ENCODE measurements around the gene UFC1. TPM values are rescaled to one million over a fixed set of nuclear protein-coding genes. Genes with fewer than 3 reads are reported as not detected.

The UFC1 gene
- total and polyA plus RNA-seq, 2 experiments from 2014 or later, result 105 to 119 TPM

- Histone ChIP-seq H3K4me1 (ENCODE audit: insufficient read depth) (no peaks in the 10 kb centered on the region), H3K9me3 (ENCODE audit: low read depth) (no peaks in the 10 kb centered on the region), H3K9me2 (replicated peaks; ENCODE audit: insufficient read depth) (no peaks in the 10 kb centered on the region), H3K27me3 (no peaks in the 10 kb centered on the region), H3K79me2 (no peaks in the 10 kb centered on the region), H3K27ac (no peak overlapping the region), H3K4me2 (no peak overlapping the region), H2AFZ (no peak overlapping the region), H3K4me3 (no peak overlapping the region), H3K36me3 (replicated peaks; ENCODE audit: insufficient read depth, low read depth) (no peaks in the 10 kb centered on the region), H4K20me1 (ENCODE audit: insufficient read depth, poor library complexity, severe bottlenecking) (no peaks in the 10 kb centered on the region)
- TF ChIP-seq CTCF (IDR thresholded peaks at IDR 0.05; ENCODE audit: poor library complexity) (no peak), EZH2 (IDR thresholded peaks at IDR 0.05; ENCODE audit: borderline replicate concordance) (no peak), EZH2phosphoT487 (IDR thresholded peaks at IDR 0.05; ENCODE audit: low read depth, severe bottlenecking, unreplicated experiment) (no peak)
- 92% methylated on average over 22 of the region's 22 CpGs for WGBS (ENCODE audit: low lambda C conversion rate, missing lambda C conversion rate)
- no peak for DNase-seq (ENCODE audit: low spot score)
These were observed 37.3 kb downstream of the UFC1 start for GRCh38 chr1:161190962-161191521.

- Histone ChIP-seq H3K9me3 (ENCODE audit: low read depth) (no peaks in the 10 kb centered on the region), H3K27ac (no peak overlapping the region), H3K4me1 (ENCODE audit: insufficient read depth) (peaks cover 7% of the 10 kb centered on the region), H4K20me1 (ENCODE audit: insufficient read depth, poor library complexity, severe bottlenecking) (no peaks in the 10 kb centered on the region), H3K79me2 (no peaks in the 10 kb centered on the region), H3K36me3 (replicated peaks; ENCODE audit: insufficient read depth, low read depth) (no peaks in the 10 kb centered on the region), H3K9me2 (replicated peaks; ENCODE audit: insufficient read depth) (no peaks in the 10 kb centered on the region), H2AFZ (no peak overlapping the region), H3K4me2 (no peak overlapping the region), H3K27me3 (no peaks in the 10 kb centered on the region), H3K4me3 (no peak overlapping the region)
- TF ChIP-seq EZH2phosphoT487 (IDR thresholded peaks at IDR 0.05; ENCODE audit: low read depth, severe bottlenecking, unreplicated experiment) (no peak), EZH2 (IDR thresholded peaks at IDR 0.05; ENCODE audit: borderline replicate concordance) (no peak), CTCF (IDR thresholded peaks at IDR 0.05; ENCODE audit: poor library complexity) (no peak)
- 82% methylated on average over 8 of the region's 8 CpGs for WGBS (ENCODE audit: low lambda C conversion rate, missing lambda C conversion rate)
- no peak for DNase-seq (ENCODE audit: low spot score)
These were observed 38.2 kb downstream of the UFC1 start for GRCh38 chr1:161191971-161192370.

GRCh38 chr1:161192476-161193465 is 39.0 kb downstream of the UFC1 start:
- Histone ChIP-seq H3K27me3 (no peaks in the 10 kb centered on the region), H3K4me1 (ENCODE audit: insufficient read depth) (peaks cover 7% of the 10 kb centered on the region), H3K9me2 (replicated peaks; ENCODE audit: insufficient read depth) (no peaks in the 10 kb centered on the region), H4K20me1 (ENCODE audit: insufficient read depth, poor library complexity, severe bottlenecking) (no peaks in the 10 kb centered on the region), H3K4me3 (no peak overlapping the region), H2AFZ (no peak overlapping the region), H3K36me3 (replicated peaks; ENCODE audit: insufficient read depth, low read depth) (no peaks in the 10 kb centered on the region), H3K9me3 (ENCODE audit: low read depth) (no peaks in the 10 kb centered on the region), H3K79me2 (no peaks in the 10 kb centered on the region), H3K4me2 (no peak overlapping the region), H3K27ac (no peak overlapping the region)
- TF ChIP-seq EZH2phosphoT487 (IDR thresholded peaks at IDR 0.05; ENCODE audit: low read depth, severe bottlenecking, unreplicated experiment), result no peak
- TF ChIP-seq CTCF (IDR thresholded peaks at IDR 0.05; ENCODE audit: poor library complexity), result peak; percentile 82
- WGBS (ENCODE audit: low lambda C conversion rate, missing lambda C conversion rate), result 58% methylated on average over 15 of the region's 15 CpGs
- DNase-seq (ENCODE audit: low spot score), result peak; percentile 85

All from hepatocyte (in vitro differentiated cells).